ENCODE measurements around the gene FXR2. TPM values are rescaled to one million over a fixed set of nuclear protein-coding genes. Genes with fewer than 3 reads are reported as not detected.

The FXR2 gene
- 40.5 and 42.3 TPM in 2 replicates for total RNA-seq (2014; rRNA removed; shearing (Covaris generic); ENCODE audit: low replicate concordance)

- H3K36me3 ChIP-seq (ENCODE audit: insufficient read depth, low read length), result peaks cover 11% of the 10 kb centered on the region; the same call in 1 of the 2 replicates
- peak; percentile 100 for DNase-seq
- H2AFZ ChIP-seq (ENCODE audit: low read length), result peak within 1 kb of the TSS; percentile 71; the same call in 1 of the 2 replicates
- peaks cover 45% of the 10 kb centered on the region for H3K79me2 ChIP-seq (ENCODE audit: low read length)
- no peaks in the 10 kb centered on the region for H3K27me3 ChIP-seq (ENCODE audit: low read length)
- H3K4me1 ChIP-seq (ENCODE audit: low read length), result peaks cover 28% of the 10 kb centered on the region
- peak within 1 kb of the TSS; percentile 98 for H3K4me2 ChIP-seq (ENCODE audit: low read depth, low read length, poor library complexity, severe bottlenecking)
- H3K9me2 ChIP-seq (replicated peaks; ENCODE audit: insufficient read depth, low read length), result no peaks in the 10 kb centered on the region
- 0 out of 2 replicates have a peak, but pooled peaks cover 10% of the 10 kb centered on the region for H4K20me1 ChIP-seq (ENCODE audit: insufficient read depth, low read depth, low read length)
- peak within 1 kb of the TSS; percentile 49; the same call in 1 of the 2 replicates for H3K27ac ChIP-seq (ENCODE audit: low read length)
- H3K4me3 ChIP-seq (ENCODE audit: low read length), result peak within 1 kb of the TSS; percentile 86
- peak within 1 kb of the TSS; percentile 93 for H3K9ac ChIP-seq (ENCODE audit: low read length)
- no peaks in the 10 kb centered on the region for H3K9me3 ChIP-seq (ENCODE audit: low read length)
Measured at GRCh38 chr17:7614425-7615264, at the start of gene FXR2. Gene FXR2, minus strand, starts transcription at chr17:7614897. Its CDS starts 365 bp downstream, at chr17:7614532.

GRCh38 chr17:7656958-7657609 is 42.4 kb upstream of the FXR2 start:
- Histone ChIP-seq H3K9me3 (ENCODE audit: low read length) (no peaks in the 10 kb centered on the region), H3K4me2 (ENCODE audit: low read depth, low read length, poor library complexity, severe bottlenecking) (no peak overlapping the region), H3K4me1 (ENCODE audit: low read length) (no peaks in the 10 kb centered on the region), H2AFZ (ENCODE audit: low read length) (no peak overlapping the region), H3K27ac (ENCODE audit: low read length) (no peak overlapping the region), H3K9ac (ENCODE audit: low read length) (no peak overlapping the region), H3K36me3 (ENCODE audit: insufficient read depth, low read length) (no peaks in the 10 kb centered on the region), H3K9me2 (replicated peaks; ENCODE audit: insufficient read depth, low read length) (no peaks in the 10 kb centered on the region), H3K4me3 (ENCODE audit: low read length) (no peak overlapping the region), H3K79me2 (ENCODE audit: low read length) (no peaks in the 10 kb centered on the region), H4K20me1 (ENCODE audit: insufficient read depth, low read depth, low read length) (no peaks in the 10 kb centered on the region), H3K27me3 (ENCODE audit: low read length) (no peaks in the 10 kb centered on the region)
- DNase-seq, result no peak

GRCh38 chr17:7655541-7655840 is 40.8 kb upstream of the FXR2 start:
- Histone ChIP-seq H3K4me1 (ENCODE audit: low read length) (peaks cover 8% of the 10 kb centered on the region), H3K36me3 (ENCODE audit: insufficient read depth, low read length) (no peaks in the 10 kb centered on the region)

GRCh38 chr17:7654832-7655540 is 40.3 kb upstream of the FXR2 start:
- no peak overlapping the region for H3K27ac ChIP-seq (ENCODE audit: low read length)
- no peak overlapping the region for H3K9ac ChIP-seq (ENCODE audit: low read length)
- H3K9me2 ChIP-seq (replicated peaks; ENCODE audit: insufficient read depth, low read length), result no peaks in the 10 kb centered on the region
- H3K4me2 ChIP-seq (ENCODE audit: low read depth, low read length, poor library complexity, severe bottlenecking), result no peak overlapping the region
- DNase-seq, result no peak
- no peak overlapping the region for H3K4me3 ChIP-seq (ENCODE audit: low read length)
- H3K4me1 ChIP-seq (ENCODE audit: low read length), result peaks cover 8% of the 10 kb centered on the region
- H3K36me3 ChIP-seq (ENCODE audit: insufficient read depth, low read length), result no peaks in the 10 kb centered on the region
- H3K79me2 ChIP-seq (ENCODE audit: low read length), result no peaks in the 10 kb centered on the region
- 0 out of 2 replicates have a peak, but pooled peaks cover 4% of the 10 kb centered on the region for H4K20me1 ChIP-seq (ENCODE audit: insufficient read depth, low read depth, low read length)
- no peaks in the 10 kb centered on the region for H3K9me3 ChIP-seq (ENCODE audit: low read length)
- H3K27me3 ChIP-seq (ENCODE audit: low read length), result no peaks in the 10 kb centered on the region
- H2AFZ ChIP-seq (ENCODE audit: low read length), result no peak overlapping the region

More at GRCh38 chr17:7655541-7655840, 40.8 kb upstream of the FXR2 start:
- peak; percentile 53 for DNase-seq
- no peaks in the 10 kb centered on the region for H3K79me2 ChIP-seq (ENCODE audit: low read length)
- H3K4me3 ChIP-seq (ENCODE audit: low read length), result no peak overlapping the region
- H3K9me2 ChIP-seq (replicated peaks; ENCODE audit: insufficient read depth, low read length), result no peaks in the 10 kb centered on the region
- no peaks in the 10 kb centered on the region for H3K27me3 ChIP-seq (ENCODE audit: low read length)
- H3K9ac ChIP-seq (ENCODE audit: low read length), result no peak overlapping the region
- H3K9me3 ChIP-seq (ENCODE audit: low read length), result no peaks in the 10 kb centered on the region
- 0 out of 2 replicates have a peak, but pooled peaks cover 4% of the 10 kb centered on the region for H4K20me1 ChIP-seq (ENCODE audit: insufficient read depth, low read depth, low read length)
- H2AFZ ChIP-seq (ENCODE audit: low read length), result no peak overlapping the region
- no peak overlapping the region for H3K27ac ChIP-seq (ENCODE audit: low read length)
- H3K4me2 ChIP-seq (ENCODE audit: low read depth, low read length, poor library complexity, severe bottlenecking), result no peak overlapping the region

- Histone ChIP-seq H3K36me3 (ENCODE audit: insufficient read depth, low read length) (no peaks in the 10 kb centered on the region), H3K79me2 (ENCODE audit: low read length) (no peaks in the 10 kb centered on the region), H3K4me3 (ENCODE audit: low read length) (no peak overlapping the region), H3K4me1 (ENCODE audit: low read length) (peaks cover 8% of the 10 kb centered on the region), H3K9ac (ENCODE audit: low read length) (no peak overlapping the region), H3K4me2 (ENCODE audit: low read depth, low read length, poor library complexity, severe bottlenecking) (no peak overlapping the region), H3K27ac (ENCODE audit: low read length) (no peak overlapping the region), H3K9me2 (replicated peaks; ENCODE audit: insufficient read depth, low read length) (no peaks in the 10 kb centered on the region), H3K27me3 (ENCODE audit: low read length) (no peaks in the 10 kb centered on the region), H3K9me3 (ENCODE audit: low read length) (no peaks in the 10 kb centered on the region), H2AFZ (ENCODE audit: low read length) (no peak overlapping the region), H4K20me1 (ENCODE audit: insufficient read depth, low read depth, low read length) (0 out of 2 replicates have a peak, but pooled peaks cover 4% of the 10 kb centered on the region)
- DNase-seq, result peak; percentile 39
Measured at GRCh38 chr17:7652388-7653356, 38.0 kb upstream of the FXR2 start.

- Histone ChIP-seq H3K36me3 (ENCODE audit: insufficient read depth, low read length) (no peaks in the 10 kb centered on the region), H2AFZ (ENCODE audit: low read length) (no peak overlapping the region), H3K4me1 (ENCODE audit: low read length) (peaks cover 8% of the 10 kb centered on the region), H3K9me2 (replicated peaks; ENCODE audit: insufficient read depth, low read length) (no peaks in the 10 kb centered on the region), H4K20me1 (ENCODE audit: insufficient read depth, low read depth, low read length) (0 out of 2 replicates have a peak, but pooled peaks cover 4% of the 10 kb centered on the region), H3K4me3 (ENCODE audit: low read length) (no peak overlapping the region), H3K9me3 (ENCODE audit: low read length) (no peaks in the 10 kb centered on the region), H3K79me2 (ENCODE audit: low read length) (no peaks in the 10 kb centered on the region), H3K27ac (ENCODE audit: low read length) (no peak overlapping the region), H3K4me2 (ENCODE audit: low read depth, low read length, poor library complexity, severe bottlenecking) (no peak overlapping the region), H3K9ac (ENCODE audit: low read length) (no peak overlapping the region), H3K27me3 (ENCODE audit: low read length) (no peaks in the 10 kb centered on the region)
- DNase-seq, result no peak
Measured at GRCh38 chr17:7651665-7652387, 37.1 kb upstream of the FXR2 start.

- no peaks in the 10 kb centered on the region for H3K9me3 ChIP-seq (ENCODE audit: low read length)
- H3K9me2 ChIP-seq (replicated peaks; ENCODE audit: insufficient read depth, low read length), result no peaks in the 10 kb centered on the region
- no peaks in the 10 kb centered on the region for H3K27me3 ChIP-seq (ENCODE audit: low read length)
- no peaks in the 10 kb centered on the region for H3K79me2 ChIP-seq (ENCODE audit: low read length)
- DNase-seq, result peak; percentile 16
- H4K20me1 ChIP-seq (ENCODE audit: insufficient read depth, low read depth, low read length), result 0 out of 2 replicates have a peak, but pooled peaks cover 4% of the 10 kb centered on the region
- peak overlapping the region; percentile 76 for H3K4me2 ChIP-seq (ENCODE audit: low read depth, low read length, poor library complexity, severe bottlenecking)
- H3K9ac ChIP-seq (ENCODE audit: low read length), result peak overlapping the region; percentile 39
- H3K4me3 ChIP-seq (ENCODE audit: low read length), result peak overlapping the region; percentile 60; the same call in 1 of the 2 replicates
- no peak overlapping the region for H2AFZ ChIP-seq (ENCODE audit: low read length)
- no peaks in the 10 kb centered on the region for H3K36me3 ChIP-seq (ENCODE audit: insufficient read depth, low read length)
- peaks cover 8% of the 10 kb centered on the region for H3K4me1 ChIP-seq (ENCODE audit: low read length)
- H3K27ac ChIP-seq (ENCODE audit: low read length), result no peak overlapping the region
Measured at GRCh38 chr17:7651097-7651664, 36.5 kb upstream of the FXR2 start.

Data from Karpas-422 (cell line).